GM19238 (cell line): ENCODE data around the gene FAHD2B.
"Not testable (repeated sequence)": the region's sequence is repeated elsewhere in the genome, so short reads cannot be mapped to it uniquely, and the experiment has no call there.

Source experiments
- DNase-seq: peaks from one replicate; pipeline ENCODE4 v3.0.0; 2011; ENCODE audit warnings: low spot score; ENCODE audit not compliant: insufficient read length

Gene FAHD2B

GRCh38 chr2:97068074-97068473 is 26.6 kb downstream of the FAHD2B start:
- DNase-seq: no peak

DNA sequence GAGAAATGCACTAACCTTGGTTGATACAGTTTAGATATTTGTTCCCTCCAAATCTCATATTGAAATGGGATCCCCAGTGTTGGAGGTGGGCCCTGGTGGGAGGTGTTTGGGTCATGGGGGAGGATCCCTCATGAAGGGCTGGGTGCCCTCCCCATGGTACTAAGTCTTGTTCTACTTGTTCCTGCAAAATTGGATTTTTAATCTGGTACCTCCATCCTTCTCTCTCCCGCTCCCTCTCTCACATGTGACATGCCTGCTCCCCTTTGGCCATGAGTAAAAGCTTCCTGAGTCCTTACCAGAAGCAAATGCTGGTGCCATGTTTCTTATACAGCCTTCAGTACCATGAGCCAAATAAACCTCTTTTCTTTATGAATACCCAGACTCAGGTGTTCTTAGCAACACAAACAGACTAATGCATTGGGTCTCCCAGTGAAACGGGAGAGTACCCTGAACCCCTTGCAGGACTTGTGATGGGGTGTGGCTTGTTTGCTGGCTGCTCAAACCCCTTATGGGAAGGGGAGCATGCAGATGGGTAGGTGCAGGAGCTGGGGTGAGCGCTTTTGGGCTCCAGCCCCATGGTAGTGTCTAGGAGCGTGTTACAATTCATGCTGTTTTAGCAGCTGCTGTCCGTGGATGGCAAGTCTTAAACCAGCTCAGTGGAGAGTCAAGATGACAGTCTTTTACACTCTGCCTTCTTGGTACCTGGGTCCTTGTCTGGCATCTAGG is 27.2 kb downstream of the FAHD2B start:
- no peak for DNase-seq

GRCh38 chr2:97066030-97066429 is 28.7 kb downstream of the FAHD2B start:
- DNase-seq: not testable (repeated sequence)

- not testable (repeated sequence) for DNase-seq
Measured at GRCh38 chr2:97062020-97062419, 32.7 kb downstream of the FAHD2B start.

- DNase-seq: not testable (repeated sequence)
Measured at GRCh38 chr2:97059782-97060181, 34.9 kb downstream of the FAHD2B start.

- not testable (repeated sequence) for DNase-seq
Measured at GRCh38 chr2:97056150-97056549, 38.5 kb downstream of the FAHD2B start.

DNA sequence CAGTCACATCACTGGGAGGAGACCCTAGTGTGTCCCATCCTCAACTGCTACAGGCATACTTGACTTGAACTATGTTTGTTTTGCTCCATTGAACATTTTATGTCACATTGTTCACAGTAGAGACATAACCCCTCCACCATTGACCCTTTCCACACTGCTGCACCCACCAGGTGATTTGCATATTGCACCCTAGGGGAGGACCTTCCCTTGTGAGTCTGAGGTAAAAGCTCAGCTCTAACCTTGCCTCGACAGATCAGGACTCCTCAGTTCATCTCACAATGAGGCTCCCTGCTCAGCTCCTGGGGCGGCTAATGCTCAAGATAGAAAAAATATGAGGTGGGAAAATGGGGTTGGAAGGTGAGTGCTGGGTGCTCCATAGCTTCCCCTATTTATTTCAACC is 44.6 kb downstream of the FAHD2B start:
- DNase-seq: not testable (repeated sequence)

DNA sequence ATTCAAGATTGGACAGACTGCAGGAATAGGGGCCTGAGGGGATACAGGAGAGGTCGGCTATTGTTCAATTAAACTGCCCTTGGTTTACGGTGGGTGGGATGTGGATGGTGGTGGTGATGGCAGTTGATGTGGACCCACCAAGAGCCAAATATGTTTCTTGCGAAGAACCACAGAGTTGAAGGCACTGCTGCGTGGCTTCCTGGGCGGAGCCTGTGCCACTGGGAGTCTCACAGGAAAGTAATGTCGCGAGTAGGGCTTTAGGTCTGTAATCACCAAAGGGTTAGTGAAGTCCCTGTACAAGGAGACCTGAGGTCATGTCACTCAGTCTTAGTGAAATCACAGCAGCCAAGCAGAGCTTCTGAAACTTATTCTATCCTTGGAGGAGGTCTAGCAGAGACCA is 46.2 kb downstream of the FAHD2B start:
- not testable (repeated sequence) for DNase-seq

DNA sequence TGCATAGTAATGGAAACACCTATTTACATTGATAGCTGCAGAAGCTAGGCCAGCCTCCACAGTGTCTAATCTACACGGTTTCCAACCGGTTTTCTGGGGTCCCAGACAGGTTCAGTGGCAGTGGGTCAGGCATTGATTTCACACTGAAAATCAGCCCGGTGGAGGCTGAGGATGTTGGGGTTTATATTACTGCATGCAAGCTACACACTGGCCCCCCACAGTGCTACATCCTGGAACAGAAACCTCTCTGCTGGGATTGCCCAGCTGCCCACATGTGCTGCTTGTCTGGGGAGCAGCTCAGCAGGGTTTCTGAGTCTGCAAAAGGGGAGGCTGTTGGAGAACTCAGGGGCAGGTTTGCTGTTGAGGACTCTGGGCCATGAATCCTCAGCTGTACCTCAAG is 48.0 kb downstream of the FAHD2B start:
- not testable (repeated sequence) for DNase-seq

- DNase-seq: not testable (repeated sequence)
Measured at GRCh38 chr2:97045895-97046499, 48.7 kb downstream of the FAHD2B start.
